Inflammatory macrophage treated with lipopolysaccharide for 1 hour (primary cell): ENCODE results near the gene PSMD1.
"Not testable (repeated sequence)": the region's sequence is repeated elsewhere in the genome, so short reads cannot be mapped to it uniquely, and the experiment has no call there.

Experiments
- DNase-seq, 2 donors: peaks; one replicate each; pipeline ENCODE4 v3.0.0-alpha.2; 2020 to 2022

PSMD1 gene

DNA sequence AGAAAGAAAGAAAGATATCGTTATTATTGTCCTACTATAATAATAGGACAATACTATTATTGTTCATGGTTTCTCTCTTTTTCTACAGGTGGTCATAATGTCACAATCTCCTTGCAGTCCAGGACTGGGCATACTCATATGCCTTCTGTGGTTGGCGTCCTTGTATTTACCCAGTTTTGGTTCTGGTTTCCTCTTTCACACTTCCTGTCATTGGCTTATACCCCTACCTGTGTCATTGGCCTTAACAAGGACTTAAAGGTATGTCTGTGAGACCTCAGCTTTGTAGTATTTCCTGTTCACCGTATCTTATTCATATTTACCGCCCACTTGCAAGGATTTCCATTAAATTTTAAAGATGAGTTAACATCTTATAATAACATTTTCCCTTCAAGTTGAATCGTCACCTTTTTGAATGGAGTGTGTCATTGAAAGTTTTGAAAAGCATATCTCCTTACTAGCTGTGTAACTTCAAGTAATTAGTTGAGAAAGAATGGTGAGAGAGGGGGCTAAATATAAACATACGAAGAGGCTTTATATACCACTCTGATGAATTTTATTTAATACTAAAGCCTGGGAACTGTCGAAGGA, 104.7 kb downstream of the PSMD1 start:
- no peak for DNase-seq

DNA sequence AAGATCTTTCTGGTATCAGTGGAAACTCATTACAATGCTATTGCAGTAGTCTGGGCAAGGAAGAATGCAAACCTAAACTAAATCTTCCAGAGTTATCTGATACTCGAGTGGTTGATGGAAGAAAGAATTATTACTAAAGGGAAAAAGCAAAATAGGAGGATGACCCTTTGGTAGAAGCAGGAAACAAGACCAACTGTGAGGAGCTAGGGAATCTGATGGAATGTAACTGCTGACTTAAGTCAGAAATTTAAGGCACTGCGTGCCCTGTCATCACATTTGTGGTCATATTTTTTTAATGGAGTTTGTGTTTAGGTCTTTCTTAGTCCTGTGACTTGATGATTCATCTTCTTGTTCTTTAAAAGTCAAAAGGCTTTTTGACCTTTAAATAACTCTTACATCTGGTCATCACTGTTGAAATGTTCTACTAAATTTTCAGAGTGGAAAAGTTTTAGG, 105.2 kb downstream of the PSMD1 start:
- peak in 1 of 2 donors; percentile 87 for DNase-seq

DNA sequence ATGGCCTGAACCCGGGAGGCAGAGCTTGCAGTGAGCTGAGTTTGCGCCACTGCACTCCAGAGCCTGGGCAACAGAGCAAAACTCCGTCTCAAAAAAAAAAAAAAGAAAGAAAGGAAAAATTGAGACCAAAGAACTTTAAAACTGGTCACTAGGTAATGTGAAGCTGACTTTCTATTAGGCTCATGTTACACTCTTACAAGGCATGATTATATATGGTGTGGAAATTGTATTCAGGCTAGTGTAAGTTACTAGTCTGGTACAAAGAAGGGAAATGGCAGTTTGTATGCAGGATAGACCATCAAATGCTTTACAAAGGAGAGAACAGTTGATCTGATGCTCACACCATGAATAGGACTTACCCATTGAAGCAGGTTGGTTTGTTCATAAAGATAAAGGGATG, 106.3 kb downstream of the PSMD1 start:
- DNase-seq = no peak

DNA sequence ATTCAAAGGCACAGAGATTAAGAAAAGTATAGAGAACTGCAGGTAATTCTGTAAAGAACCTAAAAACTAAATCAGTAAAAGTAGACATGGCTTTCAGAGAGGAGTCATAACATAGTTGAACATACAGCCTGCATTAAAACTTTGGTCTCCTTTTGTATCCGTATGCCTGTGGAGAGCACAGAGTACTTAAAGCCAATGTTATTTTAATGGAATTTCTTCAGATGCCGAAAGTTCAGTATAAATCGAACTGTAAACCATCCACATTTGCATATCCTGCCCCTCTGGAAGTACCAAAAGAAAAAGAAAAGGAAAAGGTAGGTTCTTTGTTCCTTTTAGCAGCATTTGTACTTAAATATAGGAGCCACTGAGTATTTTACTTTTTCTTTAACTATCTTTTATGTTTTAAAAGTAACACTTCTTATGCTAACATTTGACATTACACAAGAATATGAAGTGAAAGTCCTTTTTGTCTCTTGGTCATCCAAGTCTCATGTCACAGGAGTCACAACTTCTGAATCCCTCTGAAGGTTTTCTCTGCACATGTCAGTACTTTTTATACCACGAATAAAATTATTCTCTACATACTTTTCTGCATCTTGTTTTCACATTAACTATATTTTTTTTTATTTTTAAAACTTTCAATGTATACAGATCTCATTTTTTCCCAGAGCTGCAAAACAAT, 106.9 kb downstream of the PSMD1 start:
- peak in 1 of 2 donors; percentile 58 for DNase-seq

DNA sequence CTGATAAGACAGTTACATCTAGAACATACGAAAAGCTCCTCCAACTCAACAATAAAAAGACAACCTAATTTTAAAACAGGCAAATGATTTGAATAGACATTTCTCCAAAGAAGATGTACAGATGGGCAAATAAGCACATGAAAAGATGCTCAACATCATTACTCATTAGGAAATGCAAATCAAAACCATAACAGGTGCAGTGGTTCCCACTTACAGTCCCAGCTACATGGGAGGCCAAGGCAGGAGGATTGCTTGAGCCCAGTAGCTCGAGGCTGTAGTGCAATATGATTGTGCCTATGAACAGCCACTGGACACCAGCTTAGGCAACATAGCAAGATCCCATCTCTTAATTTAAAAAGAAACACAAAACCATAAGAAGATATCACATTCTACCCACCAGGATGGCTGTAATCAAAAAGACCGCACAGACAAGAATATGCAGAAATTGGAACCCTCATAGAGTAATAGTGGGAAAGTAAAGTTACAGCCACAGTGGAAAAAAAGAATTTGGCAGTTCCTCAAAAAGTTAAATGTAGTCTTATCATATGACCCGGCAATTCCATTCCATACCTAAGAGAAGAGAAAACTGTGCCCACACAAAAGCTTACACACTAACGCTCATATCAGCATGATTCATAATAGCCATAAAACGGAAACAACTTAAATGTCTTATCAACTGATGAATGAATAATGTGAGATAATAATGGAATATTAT, 111.2 kb downstream of the PSMD1 start:
- peak; percentile 64 to 91 for DNase-seq

DNA sequence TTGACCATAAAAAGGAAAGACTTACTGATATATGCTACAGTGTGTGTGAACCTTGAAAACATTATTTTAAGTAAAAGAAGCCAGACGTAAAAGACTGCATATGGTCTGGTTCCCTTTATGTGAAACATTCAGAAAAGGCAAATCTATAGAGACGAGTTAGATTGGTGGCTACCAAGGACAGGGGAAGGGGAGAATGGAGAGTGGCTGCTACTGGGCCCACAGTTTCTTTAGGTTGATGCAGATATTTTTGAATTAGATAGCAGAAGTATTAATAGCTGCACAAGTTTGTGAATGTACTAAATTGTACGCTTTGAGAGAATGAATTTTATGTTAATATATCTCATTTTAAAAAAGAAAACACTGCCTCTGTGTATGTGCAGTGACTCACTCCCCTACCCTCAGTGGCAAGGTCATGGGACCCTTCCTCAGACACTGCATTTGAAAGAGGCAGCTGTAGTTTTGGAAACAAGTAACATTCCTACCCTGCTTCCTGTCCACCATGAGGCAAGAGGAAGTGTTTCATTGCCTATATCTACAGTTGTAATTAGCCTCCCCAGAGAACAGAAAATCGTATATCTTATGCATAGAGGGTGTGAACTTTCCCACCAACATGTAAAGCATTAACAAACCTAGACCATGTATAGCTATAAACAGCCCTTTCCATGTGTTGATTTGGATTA, 111.9 kb downstream of the PSMD1 start:
- peak in 1 of 2 donors; percentile 63 for DNase-seq

DNA sequence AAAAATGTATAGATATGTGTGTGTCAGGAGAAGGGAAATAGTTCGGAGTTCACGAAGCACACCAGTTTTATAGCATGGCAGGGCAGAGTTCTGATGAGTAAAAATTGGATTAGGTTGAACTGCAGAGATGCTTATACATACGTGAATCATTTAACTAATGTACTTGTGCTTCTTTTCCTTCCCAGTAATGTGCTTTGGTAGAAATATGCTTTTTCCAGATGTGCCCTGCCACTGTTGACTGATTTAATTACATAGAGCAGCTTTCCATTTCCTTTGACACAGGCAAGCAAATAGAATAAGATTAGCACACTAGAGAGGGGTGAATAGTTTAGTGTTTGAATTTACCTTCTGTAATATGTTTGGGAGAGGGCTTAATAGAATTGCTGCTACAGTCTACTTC, 112.8 kb downstream of the PSMD1 start:
- DNase-seq = no peak

DNA sequence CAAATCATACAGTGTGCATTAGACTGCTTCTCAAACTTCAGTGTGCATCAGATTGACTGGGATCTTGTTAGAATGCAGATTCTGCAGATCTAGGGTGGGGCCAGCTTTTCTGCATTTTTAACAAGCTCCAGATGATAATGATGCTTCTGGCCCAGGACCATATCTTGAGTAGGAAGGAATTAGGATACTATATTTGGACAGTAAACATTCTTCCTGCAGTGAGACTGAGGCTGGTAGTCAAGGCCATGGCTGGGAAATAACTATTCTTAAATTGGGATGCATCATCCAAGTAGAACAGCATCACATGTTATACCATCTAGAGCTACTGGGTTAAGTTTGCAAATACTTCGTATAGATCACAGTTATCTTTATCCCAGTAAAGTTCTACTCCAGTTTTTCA, 113.4 kb downstream of the PSMD1 start:
- no peak for DNase-seq

DNA sequence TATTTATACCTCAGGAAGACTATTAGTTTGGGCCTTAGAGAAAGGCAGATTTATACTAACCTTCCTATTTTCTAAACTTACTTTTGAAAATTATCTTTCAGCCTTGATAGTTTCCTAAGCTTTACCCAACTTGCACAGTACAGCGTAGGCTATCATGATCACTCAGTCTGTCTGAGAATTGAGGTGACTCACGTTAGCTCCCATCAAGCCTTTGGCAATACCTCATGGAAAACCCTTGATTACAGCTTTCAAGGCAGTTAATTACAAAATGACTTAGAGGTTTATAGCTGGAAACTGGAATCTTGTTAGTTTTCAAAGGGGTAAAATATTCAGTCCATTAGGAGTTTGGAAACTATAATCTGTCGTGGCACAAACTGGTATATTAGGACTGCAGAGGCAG, 115.4 kb downstream of the PSMD1 start:
- peak; percentile 63 to 85 for DNase-seq

DNA sequence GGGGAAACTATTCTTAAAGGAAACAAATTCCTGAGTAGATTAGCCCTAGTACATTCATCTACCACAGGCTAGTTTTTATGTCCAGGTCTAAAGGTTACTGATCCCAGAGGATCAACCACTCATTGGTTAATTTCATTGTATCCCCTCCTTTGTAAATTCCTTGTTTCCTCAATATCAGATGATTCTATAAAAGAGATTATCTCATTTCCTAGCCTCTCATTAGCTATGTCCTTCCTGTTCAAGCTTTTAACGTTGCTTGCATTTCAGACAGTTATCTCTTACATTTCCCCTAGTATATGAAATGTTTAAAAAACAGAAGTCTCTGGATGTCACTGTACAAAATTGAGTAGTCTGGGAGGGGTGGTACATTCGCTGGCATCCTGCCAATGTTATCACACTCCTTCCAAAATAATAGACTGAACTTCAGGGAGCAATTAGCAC, 117.6 kb downstream of the PSMD1 start:
- peak in 1 of 2 donors; percentile 61 for DNase-seq

DNA sequence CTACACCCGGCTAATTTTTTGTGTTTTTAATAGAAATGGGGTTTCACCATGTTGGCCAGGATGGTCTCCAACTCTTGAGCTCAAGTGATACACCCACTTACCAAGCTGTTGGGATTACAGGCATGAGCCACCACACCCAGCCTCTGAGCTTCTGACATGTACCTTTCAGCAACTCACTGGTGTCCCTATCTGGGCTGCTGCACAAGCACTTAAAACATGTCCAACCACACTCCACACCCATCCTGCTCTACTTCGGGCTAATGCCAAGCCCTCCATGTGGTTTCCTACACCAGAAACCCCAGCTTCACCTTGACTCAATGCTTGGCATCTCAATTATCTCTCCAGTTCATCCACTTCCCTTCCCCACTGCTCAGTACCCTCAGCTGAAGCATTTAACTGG, 119.4 kb downstream of the PSMD1 start:
- DNase-seq = no peak

DNA sequence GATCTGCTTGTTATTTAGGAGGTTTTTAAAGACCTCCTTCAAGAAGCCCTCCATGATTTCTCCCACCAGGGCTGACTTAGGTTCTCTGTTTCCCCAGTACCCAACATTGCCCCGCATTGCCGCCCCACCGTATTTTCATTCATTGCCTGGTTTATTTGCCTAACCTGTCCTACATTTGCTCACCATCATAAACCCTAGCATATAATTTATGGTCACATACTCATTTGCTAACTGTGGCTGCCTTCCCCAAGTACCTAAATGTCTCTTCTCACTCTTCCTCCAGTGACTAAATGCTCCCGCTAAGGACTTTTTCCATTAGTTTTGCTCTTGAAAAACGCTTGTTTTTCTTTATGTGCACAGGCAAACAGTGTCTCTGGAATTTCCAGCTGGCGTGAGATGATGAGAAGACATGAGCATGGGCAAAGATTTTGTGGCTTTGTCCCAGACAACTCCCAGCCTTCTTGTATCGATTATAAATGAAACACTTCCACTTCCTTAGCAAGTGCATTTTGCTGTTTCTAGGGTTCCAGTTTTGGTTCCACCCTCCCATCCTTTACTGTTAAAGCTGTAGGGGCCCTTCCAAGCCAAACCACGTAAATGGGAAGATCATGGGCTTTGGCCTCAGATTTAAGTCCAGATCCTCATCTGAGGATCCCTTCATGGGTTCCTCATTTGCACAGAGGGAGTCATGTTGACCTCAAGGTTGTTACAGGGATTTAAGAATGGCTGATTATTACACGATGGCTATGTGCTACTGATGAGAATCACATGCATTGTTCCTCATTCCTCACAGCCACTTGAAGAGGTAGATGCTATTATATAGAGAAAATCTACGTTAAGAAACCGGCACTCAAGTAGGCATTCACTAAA, 120.7 kb downstream of the PSMD1 start:
- peak in 1 of 2 donors; percentile 57 for DNase-seq

DNA sequence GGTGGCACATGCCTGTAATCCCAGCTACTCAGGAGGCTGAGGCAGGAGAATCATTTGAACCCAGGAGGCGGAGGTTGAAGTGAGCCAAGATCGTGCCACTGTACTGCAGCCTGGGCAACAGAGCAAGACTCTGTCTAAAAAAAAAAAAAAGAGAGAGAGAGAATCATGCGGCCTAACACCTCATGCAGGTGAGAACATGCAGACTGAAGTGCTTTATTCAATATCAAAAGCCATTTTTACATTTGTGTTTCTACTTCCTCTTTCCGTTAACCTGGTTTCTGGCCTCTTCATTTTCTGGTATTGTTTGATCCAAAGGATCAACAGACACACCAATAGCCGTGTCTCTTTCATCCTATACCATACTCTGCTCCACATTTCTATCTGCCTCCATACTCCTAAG, 122.1 kb downstream of the PSMD1 start:
- DNase-seq = not testable (repeated sequence)

DNA sequence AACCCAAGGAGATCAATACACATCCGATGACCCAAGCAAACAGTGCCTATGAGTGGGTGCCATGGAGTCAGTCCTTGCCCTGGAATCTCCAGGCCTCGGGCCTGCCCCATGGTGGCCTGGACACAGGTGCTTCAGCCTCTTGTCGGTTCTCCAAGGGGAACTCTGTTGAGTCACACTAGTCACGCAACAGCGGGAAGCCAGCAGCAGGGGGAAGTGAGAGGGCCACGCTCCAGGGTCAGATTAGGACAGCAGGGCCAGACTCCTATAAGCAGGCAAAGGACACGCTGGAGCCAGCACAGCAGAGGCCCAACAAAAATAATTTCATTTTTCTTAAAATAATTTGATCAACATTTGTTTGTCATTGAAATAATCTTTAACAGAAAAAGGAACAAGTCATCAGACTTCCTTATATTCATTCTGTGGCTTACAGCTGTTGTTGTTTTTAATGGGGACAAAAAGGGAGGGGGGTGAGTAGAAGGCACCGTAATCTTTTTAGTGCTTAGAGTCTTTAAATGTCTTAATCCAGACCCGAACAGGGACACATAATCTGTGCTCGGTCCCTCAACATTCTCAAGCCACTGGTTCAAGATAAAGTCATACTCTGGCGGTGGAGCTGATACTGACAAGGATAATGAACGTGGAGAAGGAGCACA, 125.3 kb downstream of the PSMD1 start:
- DNase-seq = peak; percentile 92 to 100

DNA sequence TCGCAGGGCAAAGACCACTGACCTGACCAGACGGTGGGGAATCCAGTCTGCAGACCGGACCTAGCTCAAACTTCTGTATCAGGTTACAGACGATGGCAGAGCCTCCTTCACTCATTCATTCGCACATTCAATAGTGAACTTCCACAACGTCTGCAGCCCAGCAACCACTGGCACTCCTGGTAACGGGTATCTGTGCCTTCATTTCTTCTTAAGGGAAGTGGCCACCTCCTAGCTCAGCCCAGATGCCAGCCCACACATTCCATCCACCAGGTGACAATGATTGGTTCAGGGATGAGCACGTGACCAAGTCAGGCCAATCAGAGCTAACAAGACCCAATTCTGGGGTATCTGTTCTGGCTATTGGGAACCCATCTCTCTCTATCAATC, 125.8 kb downstream of the PSMD1 start:
- DNase-seq = peak; percentile 39 to 64

DNA sequence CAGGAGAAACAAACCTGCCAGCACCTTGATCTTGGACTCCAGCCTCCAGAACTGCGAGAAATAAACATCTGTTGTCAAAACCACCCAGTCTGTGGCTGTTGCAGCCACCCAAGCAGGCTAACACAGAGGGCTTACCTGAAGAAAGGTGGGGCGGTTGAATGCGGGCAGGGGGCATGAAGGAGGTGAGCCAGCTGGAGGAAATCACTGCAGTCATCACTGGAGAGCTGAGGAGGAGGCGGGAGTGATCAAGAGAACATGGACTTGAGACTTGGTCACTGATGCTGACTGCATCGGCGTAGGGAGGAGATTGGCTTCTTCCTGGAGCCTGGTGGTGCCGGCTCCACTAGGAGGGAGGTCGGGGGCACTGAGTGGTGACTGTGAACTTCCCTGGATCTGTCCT, 127.2 kb downstream of the PSMD1 start:
- DNase-seq = no peak

DNA sequence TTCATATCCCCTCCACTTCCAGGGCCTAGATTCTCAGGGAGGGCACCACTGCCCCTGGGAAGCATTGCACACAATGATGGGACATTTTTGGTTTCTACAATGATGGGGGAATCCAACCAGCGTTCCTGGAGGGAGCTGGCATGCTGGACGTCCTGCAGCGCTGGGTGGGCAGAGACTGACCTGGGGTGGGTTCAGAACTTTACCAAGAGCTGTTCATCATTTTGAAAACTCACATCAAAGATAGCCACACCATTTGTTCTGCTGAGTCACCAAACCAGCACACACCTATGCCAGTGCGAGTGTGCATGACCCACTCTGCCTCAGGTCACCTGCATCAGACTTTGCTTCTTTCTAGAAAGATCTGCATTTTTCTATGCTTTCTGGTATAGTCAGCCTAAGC, 127.7 kb downstream of the PSMD1 start:
- DNase-seq = no peak

DNA sequence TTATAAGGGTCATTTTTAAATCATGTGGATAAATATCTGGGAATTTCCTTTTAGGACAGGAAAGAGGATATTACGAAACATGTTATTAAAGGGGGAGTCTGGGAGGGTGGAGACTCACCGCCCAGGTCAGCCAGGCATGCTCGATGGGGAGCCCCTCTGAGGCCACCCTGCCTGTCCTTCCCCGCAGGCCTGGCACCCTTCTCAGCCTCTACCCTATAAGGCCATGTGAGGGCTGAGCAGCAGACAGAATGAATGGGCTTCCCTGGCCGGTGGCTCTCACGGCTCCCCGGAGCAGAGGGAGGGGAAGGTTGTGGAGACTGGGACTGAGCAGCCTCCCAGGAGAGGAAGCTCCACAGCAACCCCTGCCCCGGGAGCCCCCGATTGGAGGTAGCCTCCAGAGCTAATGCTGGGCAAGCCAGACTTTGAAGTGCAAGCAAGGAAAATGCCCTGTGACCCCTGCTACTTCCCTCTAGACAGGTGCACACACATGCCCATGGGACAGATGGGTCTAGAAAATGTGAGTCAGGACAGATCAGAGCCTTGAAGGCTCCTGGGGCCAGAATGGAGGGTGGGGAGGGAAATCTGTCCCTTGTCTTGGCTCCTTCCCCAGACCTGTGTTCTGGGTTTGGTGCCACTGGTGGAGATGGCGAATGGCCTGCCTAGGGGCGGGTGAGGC, 128.5 kb downstream of the PSMD1 start:
- peak in 1 of 2 donors; percentile 72 for DNase-seq

DNA sequence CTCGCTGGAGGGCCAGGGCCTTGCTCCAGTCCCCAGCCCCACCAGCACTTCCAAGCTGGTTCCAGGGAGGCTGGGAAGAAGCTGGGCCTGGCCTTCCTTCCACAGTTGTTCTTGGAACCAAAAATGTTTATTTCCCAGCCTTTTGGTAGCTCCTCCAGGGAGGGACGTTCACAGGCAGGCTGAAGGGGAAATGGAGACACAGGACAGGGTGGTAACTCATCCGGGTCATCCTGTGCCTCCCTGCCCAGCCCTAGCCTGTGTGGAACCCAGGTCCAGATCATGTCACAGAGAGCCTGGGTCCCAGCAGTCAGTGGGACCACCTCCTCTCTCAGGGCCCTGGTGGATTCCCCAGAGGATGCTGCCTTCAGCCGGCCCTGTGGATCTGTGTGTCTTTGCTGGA, 129.2 kb downstream of the PSMD1 start:
- no peak for DNase-seq

DNA sequence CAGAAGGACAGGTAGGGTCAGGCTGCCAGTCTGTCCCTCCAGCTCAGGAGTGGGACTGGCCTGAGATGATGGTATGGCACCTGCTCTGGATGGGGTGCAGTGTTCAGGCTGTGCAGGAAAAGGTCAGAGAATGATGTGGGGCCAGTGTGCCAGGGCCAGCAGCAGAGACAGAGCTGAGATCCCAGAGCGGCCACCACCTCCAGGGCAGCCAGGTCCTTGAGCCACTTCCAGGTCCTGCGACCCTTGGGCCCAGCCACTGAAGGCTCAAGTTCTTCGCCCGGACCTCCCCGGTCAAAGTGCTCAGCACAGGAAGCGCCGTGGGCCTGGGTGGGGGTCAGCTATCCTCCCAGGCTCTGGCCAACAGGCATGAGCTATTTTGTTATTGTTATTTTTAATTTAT, 129.7 kb downstream of the PSMD1 start:
- DNase-seq = no peak
